Measurements from ENCODE around the gene CAT.

DNA sequence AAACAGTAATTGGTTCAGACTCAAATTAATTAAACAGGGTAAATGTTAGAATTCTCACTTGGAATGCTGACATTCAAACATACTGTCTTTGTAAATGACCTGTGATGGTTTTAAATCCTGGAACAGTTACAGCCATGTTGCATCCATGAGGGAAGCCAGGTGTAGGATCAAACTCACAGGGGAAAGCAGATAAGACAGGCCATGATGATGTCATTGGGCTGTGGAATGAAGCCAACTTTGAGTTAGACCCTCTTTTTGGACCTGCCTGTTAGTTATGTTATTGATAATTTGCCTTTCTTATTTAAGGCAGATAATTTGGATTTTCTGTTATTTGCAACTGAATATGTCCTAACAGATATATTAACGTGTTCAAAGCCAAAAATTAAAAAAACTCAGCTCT is 41.6 kb upstream of the CAT start:
- TF ChIP-seq POLR2A (IDR thresholded peaks at IDR 0.05; ENCODE audit: low read length) = no peak
- TF ChIP-seq GATA1 (IDR thresholded peaks at IDR 0.05; ENCODE audit: low read depth, low read length) = no peak

Measured in erythroblast (primary cell).